ENCODE measurements around the gene PTGDR2.

Gene PTGDR2

DNA sequence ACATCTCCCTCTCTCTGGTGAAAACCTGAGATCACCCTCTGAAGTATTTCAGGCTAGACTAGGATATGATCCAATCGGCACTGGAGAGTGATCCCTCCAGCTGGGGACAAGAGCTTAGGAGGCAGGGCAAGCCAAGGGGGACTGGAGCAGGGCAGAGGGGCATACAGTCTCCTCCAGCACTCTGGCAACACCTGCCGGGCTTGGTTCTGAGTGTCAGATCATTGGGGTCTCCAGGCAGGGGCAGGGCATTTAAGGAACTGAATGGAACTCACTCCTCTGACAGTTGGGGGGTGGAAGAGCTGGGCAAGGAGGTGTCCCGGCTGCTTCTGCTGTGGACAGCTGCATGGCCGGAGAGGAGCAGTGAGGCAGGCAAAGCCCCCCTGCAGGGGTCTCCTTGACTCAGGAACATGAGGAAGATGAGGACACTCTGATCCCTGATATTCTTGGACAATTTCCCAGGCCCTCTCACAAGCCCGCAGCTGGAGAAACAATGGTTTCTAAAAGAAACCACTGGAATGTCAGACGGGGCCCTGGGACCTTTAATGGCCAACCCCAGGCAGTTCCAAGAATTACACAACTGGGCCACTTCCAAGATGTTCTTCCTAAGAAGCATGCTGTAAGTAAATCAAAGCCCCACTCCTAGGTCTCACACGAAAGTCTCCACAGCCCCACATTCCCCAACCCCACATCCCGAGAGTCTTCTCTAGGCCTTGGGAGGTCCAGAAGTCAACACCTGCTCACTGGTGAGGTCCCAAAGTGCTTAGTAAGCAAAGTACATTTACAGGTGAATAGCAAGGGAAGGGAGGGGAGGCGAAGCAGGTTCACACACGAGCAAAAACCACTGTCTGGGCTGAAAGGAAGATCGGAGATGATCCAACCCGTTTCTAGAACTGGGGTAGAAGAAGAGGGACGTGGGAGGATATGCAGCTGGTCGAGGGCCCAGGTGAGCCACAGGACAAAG is 15.0 kb downstream of the PTGDR2 start:
- Histone ChIP-seq H3K36me3 (ENCODE audit: control insufficient read depth in 1 of 2, insufficient read depth in 2 of 2, low read length in 2 of 2) (no peaks in the 10 kb centered on the region), H3K27me3 (ENCODE audit: control insufficient read depth in 1 of 2, insufficient read depth in 2 of 2, low read length in 2 of 2) (no peaks in the 10 kb centered on the region), H3K27ac (ENCODE audit: low read depth, low read length) (peak overlapping the region; percentile 39), H3K4me1 (ENCODE audit: control insufficient read depth in 1 of 2, insufficient read depth in 2 of 2, low read length in 2 of 2) (peaks cover 29 to 44% of the 10 kb centered on the region in 2 donors), H3K4me3 (ENCODE audit: low read depth in 1 of 2, low read length in 2 of 2) (peak overlapping the region; percentile 80 to 95), H3K9ac (ENCODE audit: low read depth in 1 of 2, low read length in 2 of 2) (peak overlapping the region; percentile 4 to 67), H3K9me3 (ENCODE audit: control insufficient read depth in 1 of 2, low read length in 2 of 2) (no peaks in the 10 kb centered on the region)

DNA sequence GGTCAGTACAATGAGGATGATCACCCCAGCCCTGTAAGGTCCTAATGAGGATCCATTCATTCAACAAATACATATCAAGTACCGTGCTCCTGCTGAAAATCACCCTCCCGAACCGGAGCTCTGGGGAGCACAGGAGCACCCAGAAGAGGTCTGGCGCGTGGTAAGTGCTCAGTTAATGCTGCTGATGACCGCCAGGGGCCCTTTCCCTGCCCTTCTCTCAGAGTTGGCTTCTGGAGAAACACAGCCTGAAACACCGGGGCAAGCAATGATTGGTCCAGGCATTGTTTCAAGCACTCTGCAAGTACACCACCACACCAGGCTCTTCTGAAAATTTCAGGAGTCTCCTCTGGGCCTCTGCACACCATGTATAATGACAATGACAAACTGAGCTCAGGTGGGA is 17.6 kb downstream of the PTGDR2 start:
- H3K27me3 ChIP-seq (ENCODE audit: control insufficient read depth in 1 of 2, insufficient read depth in 2 of 2, low read length in 2 of 2), result no peaks in the 10 kb centered on the region
- H3K36me3 ChIP-seq (ENCODE audit: control insufficient read depth in 1 of 2, insufficient read depth in 2 of 2, low read length in 2 of 2), result no peaks in the 10 kb centered on the region

DNA sequence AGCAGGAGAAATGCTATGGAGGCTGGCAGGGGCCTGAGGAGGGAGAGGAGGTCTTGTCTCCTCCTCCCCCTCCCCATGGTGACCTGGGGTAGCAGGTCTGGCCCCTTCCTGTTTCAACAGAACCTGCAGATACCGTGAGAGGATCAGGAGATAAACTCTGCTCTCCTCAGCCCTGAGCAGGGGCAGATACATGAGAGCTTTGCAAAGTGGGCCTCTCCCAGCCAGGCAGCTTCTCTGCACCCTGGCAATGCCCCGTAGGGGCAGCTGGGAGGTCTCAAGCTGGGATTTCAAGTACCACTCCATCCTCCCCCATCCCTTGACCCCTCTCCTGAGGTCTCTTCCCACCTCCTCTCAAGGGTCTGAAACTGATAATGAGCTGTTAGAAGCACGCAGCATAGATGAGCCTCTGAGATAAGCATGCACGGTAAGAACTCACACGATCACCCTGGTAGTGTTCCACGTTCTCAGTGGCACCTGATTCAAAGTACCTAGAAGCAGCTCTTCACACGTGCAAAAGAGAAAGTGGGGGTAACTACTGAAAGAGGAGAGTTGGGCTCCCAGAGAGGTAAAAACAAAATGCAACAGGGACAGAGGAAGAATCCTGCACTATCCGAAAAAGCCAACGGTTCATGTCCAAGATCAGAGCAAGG is 18.8 kb downstream of the PTGDR2 start:
- no peaks in the 10 kb centered on the region for H3K27me3 ChIP-seq (ENCODE audit: control insufficient read depth in 1 of 2, insufficient read depth in 2 of 2, low read length in 2 of 2)
- no peak overlapping the region for H3K27ac ChIP-seq (ENCODE audit: low read depth, low read length)
- no peak overlapping the region for H3K9ac ChIP-seq (ENCODE audit: low read depth in 1 of 2, low read length in 2 of 2)
- no peaks in the 10 kb centered on the region for H3K36me3 ChIP-seq (ENCODE audit: control insufficient read depth in 1 of 2, insufficient read depth in 2 of 2, low read length in 2 of 2)
- peaks cover 9 to 16% of the 10 kb centered on the region in 2 donors for H3K4me1 ChIP-seq (ENCODE audit: control insufficient read depth in 1 of 2, insufficient read depth in 2 of 2, low read length in 2 of 2)
- H3K4me3 ChIP-seq (ENCODE audit: low read depth in 1 of 2, low read length in 2 of 2), result no peak overlapping the region
- no peaks in the 10 kb centered on the region for H3K9me3 ChIP-seq (ENCODE audit: control insufficient read depth in 1 of 2, low read length in 2 of 2)

More for the DNA sequence above, 17.6 kb downstream of the PTGDR2 start:
- peaks cover 19 to 20% of the 10 kb centered on the region in 2 donors for H3K4me1 ChIP-seq (ENCODE audit: control insufficient read depth in 1 of 2, insufficient read depth in 2 of 2, low read length in 2 of 2)
- H3K9ac ChIP-seq (ENCODE audit: low read depth in 1 of 2, low read length in 2 of 2), result no peak overlapping the region
- H3K27ac ChIP-seq (ENCODE audit: low read depth, low read length), result no peak overlapping the region
- no peak overlapping the region for H3K4me3 ChIP-seq (ENCODE audit: low read depth in 1 of 2, low read length in 2 of 2)
- no peaks in the 10 kb centered on the region for H3K9me3 ChIP-seq (ENCODE audit: control insufficient read depth in 1 of 2, low read length in 2 of 2)

DNA sequence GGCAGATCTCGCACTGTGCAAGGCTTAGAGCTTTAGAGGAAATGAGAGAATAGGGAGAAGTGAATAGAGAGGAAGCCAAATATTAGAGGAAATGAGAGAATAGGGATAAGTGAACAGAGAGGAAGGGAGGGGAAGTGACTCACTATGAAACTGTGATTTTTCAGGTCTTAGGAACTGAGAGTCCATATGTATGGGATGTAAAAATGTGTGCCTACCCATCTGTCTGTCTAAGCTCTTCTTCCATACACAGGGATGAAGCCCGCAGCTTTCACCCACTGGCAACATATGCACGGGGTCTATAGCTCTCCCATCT is 20.3 kb downstream of the PTGDR2 start:
- H3K4me3 ChIP-seq (ENCODE audit: low read depth in 1 of 2, low read length in 2 of 2), result no peak overlapping the region
- H3K27ac ChIP-seq (ENCODE audit: low read depth, low read length), result no peak overlapping the region
- H3K36me3 ChIP-seq (ENCODE audit: control insufficient read depth in 1 of 2, insufficient read depth in 2 of 2, low read length in 2 of 2), result no peaks in the 10 kb centered on the region
- peaks cover 0 to 8% of the 10 kb centered on the region in 2 donors for H3K4me1 ChIP-seq (ENCODE audit: control insufficient read depth in 1 of 2, insufficient read depth in 2 of 2, low read length in 2 of 2)
- peaks cover 0 to 4% of the 10 kb centered on the region in 2 donors for H3K27me3 ChIP-seq (ENCODE audit: control insufficient read depth in 1 of 2, insufficient read depth in 2 of 2, low read length in 2 of 2)
- H3K9ac ChIP-seq (ENCODE audit: low read depth in 1 of 2, low read length in 2 of 2), result no peak overlapping the region
- H3K9me3 ChIP-seq (ENCODE audit: control insufficient read depth in 1 of 2, low read length in 2 of 2), result no peaks in the 10 kb centered on the region

DNA sequence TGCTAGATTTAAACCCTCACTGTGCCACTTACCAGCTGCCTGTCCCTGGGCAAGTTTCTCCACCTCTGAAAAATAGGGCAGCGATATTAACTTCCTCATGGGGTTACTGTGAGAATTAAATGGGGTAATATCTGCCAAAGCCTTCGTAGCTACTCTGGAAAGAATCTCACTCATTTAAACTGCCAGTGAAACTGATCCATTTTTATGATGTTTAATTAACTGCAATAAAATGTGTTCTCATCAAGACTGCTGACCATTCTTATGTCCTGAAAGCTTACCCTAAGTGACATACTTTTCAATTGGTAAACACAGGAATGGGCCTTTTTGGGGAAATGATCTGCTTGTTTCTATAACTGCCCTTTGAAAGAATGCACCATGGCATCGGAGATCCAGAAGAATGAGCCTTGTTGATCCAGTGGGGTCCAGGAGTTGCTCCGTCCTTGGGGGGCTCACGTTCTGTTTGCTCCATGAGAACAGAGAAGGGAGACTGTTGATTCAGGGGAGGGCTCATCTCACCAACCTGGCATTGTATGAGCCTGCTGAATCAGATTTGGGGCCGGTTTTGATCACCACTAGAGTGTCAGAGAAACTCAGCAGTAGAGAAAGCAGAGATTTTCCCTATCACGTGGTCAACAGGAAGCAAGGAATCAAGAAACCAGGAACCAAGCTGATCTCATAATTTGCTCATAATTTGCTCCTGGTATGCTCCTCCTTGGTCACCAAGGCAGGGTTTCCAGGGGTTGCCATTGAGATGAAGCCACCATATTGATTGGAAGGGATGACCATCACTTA is 20.8 kb downstream of the PTGDR2 start:
- no peaks in the 10 kb centered on the region for H3K9me3 ChIP-seq (ENCODE audit: control insufficient read depth in 1 of 2, low read length in 2 of 2)

DNA sequence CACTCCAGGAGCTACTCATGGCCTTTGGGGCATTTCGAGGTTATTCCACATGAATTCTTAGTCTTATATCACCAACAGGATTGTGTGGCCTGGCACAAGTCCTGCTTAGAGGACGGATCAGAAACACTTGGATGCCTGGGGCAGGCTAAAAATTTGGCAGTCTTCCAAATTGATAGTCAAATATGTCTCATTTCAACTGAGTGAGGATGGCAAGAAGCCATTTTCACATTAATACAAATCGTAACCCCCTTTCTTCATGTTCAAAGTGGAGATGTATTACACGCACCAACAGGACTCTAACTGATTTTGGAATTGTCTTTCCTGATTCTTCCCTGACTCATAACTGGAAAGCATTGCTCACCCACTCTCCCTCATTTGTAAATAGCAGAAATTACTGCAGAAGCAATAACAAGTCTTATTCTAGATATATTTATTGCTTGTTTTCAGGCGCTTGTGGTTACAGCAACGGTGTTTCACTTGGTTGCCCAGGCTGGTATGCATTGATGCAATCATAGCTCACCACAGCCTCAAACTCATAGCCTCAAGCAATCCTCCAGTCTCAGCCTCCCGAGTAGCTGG is 24.2 kb downstream of the PTGDR2 start:
- H3K27me3 ChIP-seq (ENCODE audit: control insufficient read depth in 1 of 2, insufficient read depth in 2 of 2, low read length in 2 of 2), result peaks cover 0 to 4% of the 10 kb centered on the region in 2 donors
- no peak overlapping the region for H3K4me3 ChIP-seq (ENCODE audit: low read depth in 1 of 2, low read length in 2 of 2)
- H3K36me3 ChIP-seq (ENCODE audit: control insufficient read depth in 1 of 2, insufficient read depth in 2 of 2, low read length in 2 of 2), result no peaks in the 10 kb centered on the region
- H3K4me1 ChIP-seq (ENCODE audit: control insufficient read depth in 1 of 2, insufficient read depth in 2 of 2, low read length in 2 of 2), result peaks cover 0 to 8% of the 10 kb centered on the region in 2 donors
- no peak overlapping the region for H3K9ac ChIP-seq (ENCODE audit: low read depth in 1 of 2, low read length in 2 of 2)
- no peak overlapping the region for H3K27ac ChIP-seq (ENCODE audit: low read depth, low read length)
- H3K9me3 ChIP-seq (ENCODE audit: control insufficient read depth in 1 of 2, low read length in 2 of 2), result no peaks in the 10 kb centered on the region

More for the DNA sequence above, 20.8 kb downstream of the PTGDR2 start:
- Histone ChIP-seq H3K4me1 (ENCODE audit: control insufficient read depth in 1 of 2, insufficient read depth in 2 of 2, low read length in 2 of 2) (peaks cover 0 to 8% of the 10 kb centered on the region in 2 donors), H3K4me3 (ENCODE audit: low read depth in 1 of 2, low read length in 2 of 2) (no peak overlapping the region), H3K27me3 (ENCODE audit: control insufficient read depth in 1 of 2, insufficient read depth in 2 of 2, low read length in 2 of 2) (peaks cover 0 to 4% of the 10 kb centered on the region in 2 donors), H3K36me3 (ENCODE audit: control insufficient read depth in 1 of 2, insufficient read depth in 2 of 2, low read length in 2 of 2) (no peaks in the 10 kb centered on the region), H3K27ac (ENCODE audit: low read depth, low read length) (no peak overlapping the region), H3K9ac (ENCODE audit: low read depth in 1 of 2, low read length in 2 of 2) (no peak overlapping the region)

DNA sequence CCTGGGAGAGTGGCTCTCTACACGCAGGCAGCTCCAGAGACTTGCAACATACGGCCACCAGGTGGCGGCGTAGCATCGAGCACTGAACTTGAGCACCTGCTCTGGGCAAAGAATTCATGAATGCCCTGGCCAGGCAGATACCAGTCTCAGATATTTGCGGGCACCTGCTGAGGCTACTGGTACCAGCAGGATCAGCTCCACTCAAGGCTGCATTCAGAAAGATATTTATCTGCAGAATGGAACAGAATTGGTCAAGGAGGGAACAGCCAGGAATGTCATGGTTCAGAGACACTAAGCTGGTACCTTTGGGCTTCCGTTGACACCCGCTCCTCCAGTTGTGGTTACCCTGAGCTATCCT is 24.6 kb downstream of the PTGDR2 start:
- no peaks in the 10 kb centered on the region for H3K36me3 ChIP-seq (ENCODE audit: control insufficient read depth in 1 of 2, insufficient read depth in 2 of 2, low read length in 2 of 2)
- H3K27me3 ChIP-seq (ENCODE audit: control insufficient read depth in 1 of 2, insufficient read depth in 2 of 2, low read length in 2 of 2), result peaks cover 0 to 4% of the 10 kb centered on the region in 2 donors
- H3K4me3 ChIP-seq (ENCODE audit: low read depth in 1 of 2, low read length in 2 of 2), result no peak overlapping the region
- H3K9ac ChIP-seq (ENCODE audit: low read depth in 1 of 2, low read length in 2 of 2), result no peak overlapping the region
- H3K4me1 ChIP-seq (ENCODE audit: control insufficient read depth in 1 of 2, insufficient read depth in 2 of 2, low read length in 2 of 2), result peaks cover 0 to 8% of the 10 kb centered on the region in 2 donors
- no peaks in the 10 kb centered on the region for H3K9me3 ChIP-seq (ENCODE audit: control insufficient read depth in 1 of 2, low read length in 2 of 2)
- no peak overlapping the region for H3K27ac ChIP-seq (ENCODE audit: low read depth, low read length)

DNA sequence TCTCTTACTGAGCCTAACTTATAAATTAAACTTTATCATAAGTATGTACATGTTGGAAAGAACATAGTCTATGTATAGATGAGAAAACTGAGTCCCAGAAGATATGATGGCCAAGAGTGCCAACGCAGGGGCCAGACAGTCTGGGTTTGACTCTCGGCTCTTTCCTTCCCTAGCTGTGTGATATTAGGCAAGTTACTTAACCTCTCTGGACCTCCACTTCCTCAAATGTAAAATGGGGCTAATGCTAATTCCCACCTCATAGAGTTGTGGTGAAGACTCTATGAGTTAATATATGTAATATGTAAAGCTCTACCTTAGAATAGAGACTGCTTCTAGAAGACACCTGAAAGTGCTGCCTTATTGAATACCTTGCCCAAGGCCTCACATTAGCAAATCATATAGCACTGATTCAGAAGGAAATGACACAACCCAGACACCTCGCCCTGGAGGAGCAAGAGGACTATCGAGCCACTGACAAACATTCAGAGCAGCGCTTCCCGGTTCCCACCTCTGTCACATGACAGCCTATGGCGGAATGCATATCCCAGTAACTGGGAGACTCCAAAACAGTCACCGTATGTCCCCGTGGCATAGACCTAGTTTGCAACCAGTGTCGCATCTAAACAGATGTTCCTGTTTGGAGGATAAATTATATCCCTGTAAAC is 25.1 kb downstream of the PTGDR2 start:
- Histone ChIP-seq H3K4me1 (ENCODE audit: control insufficient read depth in 1 of 2, insufficient read depth in 2 of 2, low read length in 2 of 2) (peaks cover 0 to 7% of the 10 kb centered on the region in 2 donors), H3K9ac (ENCODE audit: low read depth in 1 of 2, low read length in 2 of 2) (peak overlapping the region in 1 of 2 donors; percentile 9)

DNA sequence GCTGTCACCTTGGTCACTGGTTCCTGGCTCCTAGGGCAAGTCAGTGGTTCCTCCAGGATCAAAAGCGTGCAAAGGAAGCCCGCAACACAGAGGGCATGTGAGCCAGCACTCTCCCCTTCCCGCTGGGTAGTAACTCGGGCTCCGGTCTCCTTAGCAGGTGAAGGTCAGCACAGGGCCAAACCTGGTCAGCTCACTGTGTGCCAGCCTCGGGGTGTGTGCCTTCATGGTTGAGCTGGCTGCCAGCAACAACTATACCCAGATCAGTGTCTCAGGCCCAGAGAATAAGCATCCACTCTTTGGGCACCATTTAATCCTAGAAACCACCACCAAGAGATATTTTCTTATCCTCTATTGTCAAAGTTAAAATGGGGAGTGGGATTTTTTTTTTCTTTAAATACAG is 30.0 kb downstream of the PTGDR2 start:
- Histone ChIP-seq H3K27me3 (ENCODE audit: control insufficient read depth in 1 of 2, insufficient read depth in 2 of 2, low read length in 2 of 2) (no peaks in the 10 kb centered on the region), H3K36me3 (ENCODE audit: control insufficient read depth in 1 of 2, insufficient read depth in 2 of 2, low read length in 2 of 2) (no peaks in the 10 kb centered on the region), H3K9ac (ENCODE audit: low read depth in 1 of 2, low read length in 2 of 2) (no peak overlapping the region), H3K27ac (ENCODE audit: low read depth, low read length) (no peak overlapping the region), H3K4me1 (ENCODE audit: control insufficient read depth in 1 of 2, insufficient read depth in 2 of 2, low read length in 2 of 2) (no peaks in the 10 kb centered on the region), H3K4me3 (ENCODE audit: low read depth in 1 of 2, low read length in 2 of 2) (no peak overlapping the region), H3K9me3 (ENCODE audit: control insufficient read depth in 1 of 2, low read length in 2 of 2) (no peaks in the 10 kb centered on the region)

More for the DNA sequence above, 25.1 kb downstream of the PTGDR2 start:
- Histone ChIP-seq H3K27ac (ENCODE audit: low read depth, low read length) (no peak overlapping the region), H3K9me3 (ENCODE audit: control insufficient read depth in 1 of 2, low read length in 2 of 2) (no peaks in the 10 kb centered on the region), H3K4me3 (ENCODE audit: low read depth in 1 of 2, low read length in 2 of 2) (no peak overlapping the region), H3K36me3 (ENCODE audit: control insufficient read depth in 1 of 2, insufficient read depth in 2 of 2, low read length in 2 of 2) (no peaks in the 10 kb centered on the region), H3K27me3 (ENCODE audit: control insufficient read depth in 1 of 2, insufficient read depth in 2 of 2, low read length in 2 of 2) (peaks cover 0 to 4% of the 10 kb centered on the region in 2 donors)
